IMR-90 (cell line): ENCODE measurements around the gene ZRSR2. TPM values are rescaled to one million over a fixed set of nuclear protein-coding genes. Genes with fewer than 3 reads are reported as not detected.

Experiments used
- ATAC-seq: fragments of 200-7000 bp; cut with Tn5 transposase; 2 replicates; pipeline ENCODE4 v1.9.1; 2020; ENCODE audit warnings: low read depth, mild to moderate bottlenecking, moderate library complexity
- BruUV-seq: library from RNA; stranded (reverse); fragments of 400-500 nt; replicated peaks from 2 replicates; lab custom pipeline; 2021; lab: Mats Ljungman, UMichigan
- CTCF ChIA-PET: fragments of 300-600 bp; formaldehyde crosslinking; extraction: SDS; loops from one replicate; lab custom pipeline; 2021; ENCODE audit warnings: antibody characterized with exemption; lab: Yijun Ruan, JAX
- POLR2A ChIA-PET: fragments of 300-600 bp; sonication (Branson Sonifier 250); formaldehyde crosslinking; loops from one replicate; lab custom pipeline; 2022; ENCODE audit warnings: antibody characterized with exemption; ENCODE audit not compliant: unreplicated experiment; lab: Charles Lee
- DNase-seq: peaks from one replicate; pipeline ENCODE4 v3.0.0; 2013
- H2AFZ ChIP-seq: replicated peaks from 2 replicates; pipeline ENCODE3; 2013; ENCODE audit warnings: low read length, mild to moderate bottlenecking; ENCODE audit not compliant: poor library complexity
- H2AK5ac ChIP-seq: 2 replicates; pipeline ENCODE4 v1.6.1; 2013; ENCODE audit warnings: low read depth, low read length, inconsistent platforms
- H2AK9ac ChIP-seq: replicated peaks from 2 replicates; pipeline ENCODE3; 2013; ENCODE audit warnings: mild to moderate bottlenecking, low read depth, low read length, moderate library complexity; ENCODE audit not compliant: poor library complexity
- H2BK120ac ChIP-seq: 2 replicates; pipeline ENCODE4 v1.6.1; 2013; ENCODE audit warnings: low read depth, low read length, inconsistent platforms
- H2BK15ac ChIP-seq: 3 replicates; pipeline ENCODE4 v1.6.1; 2013; ENCODE audit warnings: low read depth, low read length, inconsistent platforms
- H2BK20ac ChIP-seq: 2 replicates; pipeline ENCODE4 v1.6.1; 2013; ENCODE audit warnings: low read depth, mild to moderate bottlenecking, inconsistent platforms, low read length, moderate library complexity
- H2BK5ac ChIP-seq: 2 replicates; pipeline ENCODE4 v1.6.1; 2013; ENCODE audit warnings: mild to moderate bottlenecking, low read depth, low read length, inconsistent platforms; ENCODE audit not compliant: poor library complexity, severe bottlenecking
- H3K14ac ChIP-seq: replicated peaks from 2 replicates; pipeline ENCODE4 v1.6.1; 2013; ENCODE audit warnings: low read depth, low read length, inconsistent platforms
- H3K18ac ChIP-seq: 2 replicates; pipeline ENCODE4 v1.6.1; 2013; ENCODE audit warnings: low read depth, low read length, control low read depth
- H3K23ac ChIP-seq: 2 replicates; pipeline ENCODE4 v1.6.1; 2013; ENCODE audit warnings: low read depth, low read length, inconsistent platforms
- H3K27ac ChIP-seq: 2 replicates; pipeline ENCODE4 v1.5.1; 2013; ENCODE audit warnings: mild to moderate bottlenecking, control low read depth, low read length; ENCODE audit not compliant: insufficient read depth
- H3K27me3 ChIP-seq: 2 replicates; pipeline ENCODE4 v1.6.1; 2013; ENCODE audit warnings: low read length; ENCODE audit not compliant: control insufficient read depth, insufficient read depth
- H3K36me3 ChIP-seq: 2 replicates; pipeline ENCODE4 v1.6.1; 2013; ENCODE audit warnings: low read length, mixed read lengths; ENCODE audit not compliant: control insufficient read depth, insufficient read depth
- H3K4ac ChIP-seq: 2 replicates; pipeline ENCODE4 v1.6.1; 2013; ENCODE audit warnings: low read depth, low read length, inconsistent platforms
- H3K4me1 ChIP-seq: 2 replicates; pipeline ENCODE4 v1.6.1; 2013; ENCODE audit warnings: low read length, mixed read lengths; ENCODE audit not compliant: control insufficient read depth, insufficient read depth
- H3K4me2 ChIP-seq: 2 replicates; pipeline ENCODE4 v1.6.1; 2013; ENCODE audit warnings: low read depth, mild to moderate bottlenecking, control low read depth, low read length, moderate library complexity
- H3K4me3 ChIP-seq: 2 replicates; pipeline ENCODE4 v1.5.1; 2013; ENCODE audit warnings: low read depth, mild to moderate bottlenecking, control low read depth, low read length, moderate library complexity; ENCODE audit not compliant: insufficient read depth
- H3K56ac ChIP-seq: 2 replicates; pipeline ENCODE4 v1.6.1; 2013; ENCODE audit warnings: low read length, inconsistent platforms; ENCODE audit not compliant: insufficient read depth; ENCODE audit errors: extremely low read depth
- H3K79me1 ChIP-seq, 2 experiments: 2 replicates each; pipeline ENCODE4 v1.6.1; 2013; ENCODE audit warnings: low read length in 2 of 2, inconsistent platforms in 1 of 2, low read depth in 1 of 2
- H3K9ac ChIP-seq: 2 replicates; pipeline ENCODE4 v1.6.1; 2013; ENCODE audit warnings: low read depth, low read length, control low read depth
- H3K9me1 ChIP-seq: 2 replicates; pipeline ENCODE4 v1.6.1; 2013; ENCODE audit warnings: low read length, inconsistent platforms; ENCODE audit not compliant: insufficient read depth
- H3K9me3 ChIP-seq: 2 replicates; pipeline ENCODE4 v1.6.1; 2013; ENCODE audit warnings: low read length; ENCODE audit not compliant: control insufficient read depth, insufficient read depth
- H4K20me1 ChIP-seq: 2 replicates; pipeline ENCODE4 v1.6.1; 2013; ENCODE audit warnings: low read length, inconsistent platforms; ENCODE audit not compliant: insufficient read depth
- H4K5ac ChIP-seq: 2 replicates; pipeline ENCODE4 v1.6.1; 2013; ENCODE audit warnings: mild to moderate bottlenecking, low read depth, low read length, control low read depth
- H4K8ac ChIP-seq, 2 experiments: 2 replicates each; pipeline ENCODE4 v1.6.1; 2013; ENCODE audit warnings: low read depth in 2 of 2, low read length in 2 of 2, control low read depth in 1 of 2, inconsistent platforms in 1 of 2
- H4K91ac ChIP-seq: 2 replicates; pipeline ENCODE4 v1.6.1; 2013; ENCODE audit warnings: low read depth, low read length, inconsistent platforms; ENCODE audit not compliant: insufficient read depth
- BHLHE40 ChIP-seq: fragments of 150-350 bp; IDR thresholded peaks from 2 replicates; pipeline ENCODE4 v1.6.1; 2016; ENCODE audit warnings: mild to moderate bottlenecking, low read depth, low read length
- CEBPB ChIP-seq: IDR thresholded peaks from 2 replicates; pipeline ENCODE4 v1.6.1; 2012; ENCODE audit warnings: low read depth, low read length, improper control_type of control experiment
- CHD1 ChIP-seq: IDR thresholded peaks from 2 replicates; pipeline ENCODE4 v1.6.1; 2012; ENCODE audit warnings: low read depth, low read length, improper control_type of control experiment
- CTCF ChIP-seq: conservative IDR thresholded peaks from 2 replicates; pipeline ENCODE4 v1.5.1; 2012; ENCODE audit warnings: mild to moderate bottlenecking, low read depth, low read length, improper control_type of control experiment
- ELK1 ChIP-seq: fragments of 150-350 bp; IDR thresholded peaks from 2 replicates; pipeline ENCODE4 v1.6.1; 2016; ENCODE audit warnings: low read depth, mild to moderate bottlenecking, low read length, moderate library complexity, borderline replicate concordance
- FOS ChIP-seq: fragments of 150-350 bp; IDR thresholded peaks from 2 replicates; pipeline ENCODE4 v1.6.1; 2016; ENCODE audit warnings: low read depth, low read length
- MAFK ChIP-seq: IDR thresholded peaks from 2 replicates; pipeline ENCODE4 v1.6.1; 2012; ENCODE audit warnings: low read depth, low read length, improper control_type of control experiment
- MAZ ChIP-seq: IDR thresholded peaks from 2 replicates; pipeline ENCODE4 v1.6.1; 2012; ENCODE audit warnings: low read depth, mild to moderate bottlenecking, low read length, improper control_type of control experiment, moderate library complexity, borderline replicate concordance
- MXI1 ChIP-seq: IDR thresholded peaks from 2 replicates; pipeline ENCODE4 v1.6.1; 2012; ENCODE audit warnings: low read depth, mild to moderate bottlenecking, low read length, moderate library complexity, borderline replicate concordance
- NFE2L2 ChIP-seq: fragments of 150-350 bp; IDR thresholded peaks from 2 replicates; pipeline ENCODE4 v1.6.1; 2016; ENCODE audit warnings: low read depth, mild to moderate bottlenecking, low read length
- POLR2A ChIP-seq: IDR thresholded peaks from 2 replicates; pipeline ENCODE4 v1.6.1; 2012; ENCODE audit warnings: mild to moderate bottlenecking, low read depth, low read length
- RAD21 ChIP-seq: IDR thresholded peaks from 2 replicates; pipeline ENCODE4 v1.6.1; 2012; ENCODE audit warnings: low read length, improper control_type of control experiment
- RCOR1 ChIP-seq: IDR thresholded peaks from 2 replicates; pipeline ENCODE4 v1.6.1; 2012; ENCODE audit warnings: mild to moderate bottlenecking, low read length, improper control_type of control experiment; ENCODE audit not compliant: insufficient replicate concordance
- RFX5 ChIP-seq: IDR thresholded peaks from 2 replicates; pipeline ENCODE4 v1.8.0; 2012; ENCODE audit warnings: low read depth, mild to moderate bottlenecking, low read length, moderate library complexity
- SMC3 ChIP-seq: fragments of 150-350 bp; IDR thresholded peaks from 2 replicates; pipeline ENCODE4 v1.6.1; 2016; ENCODE audit warnings: low read depth, mild to moderate bottlenecking, antibody characterized with exemption, low read length, moderate library complexity
- USF2 ChIP-seq: fragments of 150-350 bp; IDR thresholded peaks from 2 replicates; pipeline ENCODE4 v1.6.1; 2017; ENCODE audit warnings: mild to moderate bottlenecking, antibody characterized with exemption, low read length, low read depth
- WGBS, 2 experiments: methylation state at CpG; one replicate each; pipeline versions ENCODE4 v1.1.5 to v1.1.7; 2013; ENCODE audit warnings: missing lambda C conversion rate in 2 of 2; ENCODE audit not compliant: insufficient read length in 1 of 2; ENCODE audit errors: extremely low coverage in 2 of 2; 5-methylcytosine and 5-hydroxymethylcytosine counted together
- dilution Hi-C: fragments of 300-500 bp; cut with HindIII; formaldehyde crosslinking; loops from one replicate; pipeline ENCODE4 v1.14.3; 2018; ENCODE audit warnings: low sequenced_read_pairs; ENCODE audit not compliant: unreplicated experiment
- in situ Hi-C: fragments of 300-500 bp; cut with MboI; formaldehyde crosslinking; loops from 3 replicates; pipeline ENCODE4 v1.14.3; 2019; ENCODE audit warnings: low sequenced_read_pairs, inconsistent platforms, mixed read lengths
- intact Hi-C: fragments of 100-400 bp; cut with micrococcal nuclease; formaldehyde crosslinking; loops from 2 replicates; pipeline ENCODE4 v1.10.0; 2022
- polyA plus RNA-seq, 3 experiments: library from polyadenylated mRNA; depleted of rRNA; stranded (reverse); fragments of >200 nt; gene quantifications; 2 replicates each; pipeline ENCODE4 v1.2.3, GENCODE V29; 2012; ENCODE audit warnings: low replicate concordance in 1 of 3
- total RNA-seq: library from RNA; depleted of rRNA; stranded (reverse); fragments of >200 nt; gene quantifications from 2 replicates; pipeline ENCODE4 v1.2.3, GENCODE V29; 2012

Gene ZRSR2
- total and polyA plus RNA-seq, 2 of the 4 experiments (the other 2 are of a cell fraction) = 4.7 to 11.3 TPM

- no peak for ATAC-seq
- POLR2A ChIA-PET = no interaction called here
- H2AK9ac ChIP-seq = no peak overlapping the region
- no peaks in the 10 kb centered on the region for H3K9me3 ChIP-seq
- H2BK15ac ChIP-seq = no peak overlapping the region
- no peak overlapping the region for H2AK5ac ChIP-seq
- H3K4me3 ChIP-seq = no peak overlapping the region
- H3K9ac ChIP-seq = no peak overlapping the region
- no peak overlapping the region for H3K18ac ChIP-seq
- H4K20me1 ChIP-seq = no peaks in the 10 kb centered on the region
- no peak overlapping the region for H2AFZ ChIP-seq
- peaks cover 28% of the 10 kb centered on the region for H3K36me3 ChIP-seq
- no peaks in the 10 kb centered on the region for H3K27me3 ChIP-seq
- H2BK5ac ChIP-seq = no peak overlapping the region
- in situ Hi-C loops (loop anchor here (25.0 kb wide), 1 partner anchor 875 kb away; no protein-coding TSS in a partner anchor), dilution Hi-C loops (no loop called here), intact Hi-C loops (no loop called here)
- H3K9me1 ChIP-seq = peaks cover 3% of the 10 kb centered on the region
- H3K14ac ChIP-seq = no peak overlapping the region
- no peak overlapping the region for H3K23ac ChIP-seq
- no peaks in the 10 kb centered on the region; a peak in 1 of 4 replicates for H3K79me1 ChIP-seq
- H3K4me1 ChIP-seq = peaks cover 2% of the 10 kb centered on the region; the same call in 1 of the 2 replicates
- DNase-seq = no peak
- TF ChIP-seq CHD1 (no peak), CEBPB (no peak), MXI1 (no peak), SMC3 (no peak), POLR2A (no peak), USF2 (no peak), RFX5 (no peak), RCOR1 (no peak), CTCF (no peak), BHLHE40 (no peak), FOS (no peak), NFE2L2 (no peak), ELK1 (no peak), MAZ (no peak), MAFK (no peak), RAD21 (no peak)
- H3K56ac ChIP-seq = no peak overlapping the region
- H2BK20ac ChIP-seq = no peak overlapping the region
- H4K91ac ChIP-seq = no peak overlapping the region
- H3K4me2 ChIP-seq = no peak overlapping the region
- H3K27ac ChIP-seq = no peak overlapping the region
- CTCF ChIA-PET = no interaction called here
- BruUV-seq = no TSS peak
- no CpG with 5 or more reads among the region's 8 CpGs for WGBS, 2 experiments
- H4K5ac ChIP-seq = no peak overlapping the region
- no peak overlapping the region for H2BK120ac ChIP-seq
- H4K8ac ChIP-seq = no peak overlapping the region
- H3K4ac ChIP-seq = no peak overlapping the region
Measured at GRCh38 chrX:15812192-15812938, 22.1 kb downstream of the ZRSR2 start.
